ENCODE measurements around the gene ZNF664. TPM values are rescaled to one million over a fixed set of nuclear protein-coding genes. Genes with fewer than 3 reads are reported as not detected.

Gene ZNF664
- total RNA-seq, 2 donors from 2014 or later: 33.7 to 42.1 TPM

DNA sequence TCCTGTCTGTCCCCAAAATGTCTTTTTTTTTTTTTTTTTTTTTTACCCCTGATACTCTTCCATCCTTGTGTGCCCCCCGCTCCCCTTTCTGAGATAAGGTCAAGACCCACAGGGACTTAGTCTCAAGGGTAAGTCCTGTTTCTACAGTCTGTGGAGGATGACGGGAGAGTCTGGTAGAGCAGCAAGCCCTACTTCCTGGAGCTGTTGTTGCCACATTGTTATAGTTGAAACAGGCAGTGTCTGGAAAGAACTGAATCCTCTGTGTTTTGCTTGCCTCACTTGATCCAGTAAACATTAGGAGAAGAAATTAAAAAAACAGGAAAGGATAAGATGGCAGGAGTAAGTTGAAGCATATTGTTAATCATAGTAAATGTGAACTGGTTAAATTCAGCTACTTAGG lies 45.5 kb downstream of the ZNF664 start:
- no peaks in the 10 kb centered on the region for H3K27me3 Mint-ChIP-seq
- no peak overlapping the region for H3K27ac Mint-ChIP-seq
- no peaks in the 10 kb centered on the region for H3K9me3 ChIP-seq (ENCODE audit: control insufficient read depth, low read length, poor library complexity, severe bottlenecking)
- ATAC-seq: no peak
- no peaks in the 10 kb centered on the region for H3K36me3 Mint-ChIP-seq (ENCODE audit: low read depth)
- no peak for DNase-seq
- no peak overlapping the region for H3K4me3 Mint-ChIP-seq
- peaks cover 8% of the 10 kb centered on the region for H3K4me1 Mint-ChIP-seq

DNA sequence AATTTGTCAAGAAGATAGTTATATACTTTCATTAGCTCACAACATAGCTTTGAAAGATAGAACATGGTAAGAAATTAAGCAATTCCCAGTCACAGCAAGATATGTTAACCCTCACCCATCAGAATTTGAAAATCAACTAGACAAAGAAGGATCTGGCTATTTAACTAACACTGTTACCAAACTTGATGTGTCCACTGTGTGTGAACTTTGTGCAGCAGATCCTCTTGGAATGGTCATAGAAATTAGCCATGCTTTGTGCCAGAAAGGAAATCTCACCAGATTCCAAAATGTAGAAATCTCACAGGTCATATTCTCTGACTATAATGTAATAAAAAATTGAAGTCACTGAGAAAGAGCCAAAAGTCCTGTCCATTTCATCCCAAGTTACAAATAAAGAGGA lies 46.1 kb downstream of the ZNF664 start:
- H3K27ac Mint-ChIP-seq: no peak overlapping the region

DNA sequence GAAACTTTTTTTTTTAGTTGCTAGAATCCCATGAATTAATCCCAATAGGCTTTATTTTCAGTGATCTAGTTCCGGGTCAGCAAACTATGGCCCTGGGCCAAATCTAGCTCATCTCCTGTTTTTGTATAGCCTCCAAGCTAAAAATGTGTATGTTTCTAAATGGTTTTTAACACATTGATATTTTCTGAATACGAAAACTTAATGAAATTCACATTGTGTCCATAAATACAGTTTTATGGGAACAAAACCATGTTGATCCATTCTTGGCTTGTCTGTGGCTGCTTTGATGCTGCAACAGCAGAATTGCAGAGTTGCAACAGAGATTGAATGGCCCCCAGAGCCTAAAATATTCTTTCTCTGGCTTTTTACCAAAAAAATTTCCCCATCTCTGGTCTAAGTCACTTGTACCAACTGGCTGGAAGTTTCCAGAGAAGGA lies 47.5 kb downstream of the ZNF664 start:
- ATAC-seq (no peak), DNase-seq (no peak)
- Mint-ChIP-seq H3K36me3 (ENCODE audit: low read depth) (no peaks in the 10 kb centered on the region), H3K27me3 (no peaks in the 10 kb centered on the region), H3K4me1 (peaks cover 8% of the 10 kb centered on the region), H3K27ac (no peak overlapping the region), H3K4me3 (no peak overlapping the region)
- H3K9me3 ChIP-seq (ENCODE audit: control insufficient read depth, low read length, poor library complexity, severe bottlenecking): no peaks in the 10 kb centered on the region

More for the DNA sequence above, 46.1 kb downstream of the ZNF664 start:
- H3K27me3 Mint-ChIP-seq: no peaks in the 10 kb centered on the region
- peaks cover 8% of the 10 kb centered on the region for H3K4me1 Mint-ChIP-seq
- H3K4me3 Mint-ChIP-seq: no peak overlapping the region
- H3K36me3 Mint-ChIP-seq (ENCODE audit: low read depth): no peaks in the 10 kb centered on the region
- no peak for DNase-seq
- no peaks in the 10 kb centered on the region for H3K9me3 ChIP-seq (ENCODE audit: control insufficient read depth, low read length, poor library complexity, severe bottlenecking)
- ATAC-seq: no peak

DNA sequence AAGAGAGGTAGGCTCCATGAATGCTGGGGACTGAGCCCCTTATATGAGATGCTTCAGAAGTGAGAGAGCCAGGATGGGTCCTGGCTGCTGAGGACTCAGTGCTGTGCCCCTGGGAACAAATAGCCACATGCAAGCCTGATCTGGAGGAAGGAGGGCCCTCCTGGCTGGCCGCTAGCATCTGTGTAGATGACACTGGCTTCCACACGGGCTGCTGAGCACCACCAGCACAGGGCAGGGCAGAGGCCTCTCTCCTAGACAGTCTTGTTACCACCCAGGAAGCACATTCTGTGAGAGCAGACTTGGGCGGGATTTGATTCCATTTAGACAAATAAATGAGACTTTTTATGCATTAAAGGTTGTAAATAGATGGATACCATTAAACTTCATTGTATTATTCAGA lies 48.0 kb downstream of the ZNF664 start:
- Mint-ChIP-seq H3K4me1 (peaks cover 8% of the 10 kb centered on the region), H3K36me3 (ENCODE audit: low read depth) (no peaks in the 10 kb centered on the region), H3K27ac (no peak overlapping the region), H3K4me3 (no peak overlapping the region), H3K27me3 (no peaks in the 10 kb centered on the region)
- ATAC-seq (no peak), DNase-seq (no peak)
- no peaks in the 10 kb centered on the region for H3K9me3 ChIP-seq (ENCODE audit: control insufficient read depth, low read length, poor library complexity, severe bottlenecking)

DNA sequence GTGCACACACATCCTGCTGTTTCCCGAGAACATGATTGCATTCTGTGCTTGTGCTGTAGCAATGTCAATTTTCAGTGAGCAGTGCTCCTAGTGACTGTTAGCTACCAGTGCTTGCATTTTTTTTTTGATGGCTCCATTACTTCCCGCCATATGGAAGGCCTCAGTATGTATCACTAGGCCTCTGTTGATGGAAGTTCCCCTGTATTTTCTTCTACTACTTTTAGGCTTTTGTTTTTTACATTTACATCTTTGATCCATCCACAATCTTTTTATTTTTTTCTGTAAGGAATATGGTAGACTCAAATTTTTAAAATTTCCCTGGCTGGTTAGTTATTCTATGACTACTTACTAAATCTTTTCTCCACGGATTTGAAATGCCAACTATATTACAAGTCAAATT lies 49.1 kb downstream of the ZNF664 start:
- H3K4me1 Mint-ChIP-seq: no peaks in the 10 kb centered on the region
- DNase-seq: no peak
- no peak for ATAC-seq

DNA sequence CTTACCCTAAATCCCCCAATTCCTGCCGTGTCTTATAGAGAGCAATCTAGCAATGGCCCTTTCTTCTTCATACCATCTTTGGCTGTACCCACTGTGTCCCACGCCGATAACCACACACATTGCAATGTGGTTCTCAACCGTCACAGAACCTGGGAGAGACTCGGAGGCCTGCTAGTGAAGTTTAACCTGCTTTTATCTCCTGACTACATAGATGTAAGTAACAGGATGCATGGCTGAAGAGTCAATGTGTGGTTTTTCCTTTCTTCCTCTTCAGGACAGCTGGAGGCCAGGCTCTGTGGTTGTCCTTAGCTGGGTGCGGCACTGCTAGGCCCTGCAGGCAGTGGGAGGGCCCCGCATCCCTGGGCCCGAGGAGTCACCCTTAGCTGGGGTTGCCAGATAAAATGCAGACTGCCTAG lies 51.3 kb downstream of the ZNF664 start:
- ATAC-seq: no peak
- no peak for DNase-seq
- H3K27ac Mint-ChIP-seq: no peak overlapping the region
- H3K4me1 Mint-ChIP-seq: peaks cover 3% of the 10 kb centered on the region
- no peak overlapping the region for H3K4me3 Mint-ChIP-seq
- H3K36me3 Mint-ChIP-seq (ENCODE audit: low read depth): peaks cover 4% of the 10 kb centered on the region
- H3K9me3 ChIP-seq (ENCODE audit: control insufficient read depth, low read length, poor library complexity, severe bottlenecking): no peaks in the 10 kb centered on the region
- no peaks in the 10 kb centered on the region for H3K27me3 Mint-ChIP-seq

More for the DNA sequence above, 49.1 kb downstream of the ZNF664 start:
- H3K27me3 Mint-ChIP-seq: no peaks in the 10 kb centered on the region
- H3K36me3 Mint-ChIP-seq (ENCODE audit: low read depth): no peaks in the 10 kb centered on the region
- H3K27ac Mint-ChIP-seq: no peak overlapping the region
- H3K4me3 Mint-ChIP-seq: no peak overlapping the region
- no peaks in the 10 kb centered on the region for H3K9me3 ChIP-seq (ENCODE audit: control insufficient read depth, low read length, poor library complexity, severe bottlenecking)

DNA sequence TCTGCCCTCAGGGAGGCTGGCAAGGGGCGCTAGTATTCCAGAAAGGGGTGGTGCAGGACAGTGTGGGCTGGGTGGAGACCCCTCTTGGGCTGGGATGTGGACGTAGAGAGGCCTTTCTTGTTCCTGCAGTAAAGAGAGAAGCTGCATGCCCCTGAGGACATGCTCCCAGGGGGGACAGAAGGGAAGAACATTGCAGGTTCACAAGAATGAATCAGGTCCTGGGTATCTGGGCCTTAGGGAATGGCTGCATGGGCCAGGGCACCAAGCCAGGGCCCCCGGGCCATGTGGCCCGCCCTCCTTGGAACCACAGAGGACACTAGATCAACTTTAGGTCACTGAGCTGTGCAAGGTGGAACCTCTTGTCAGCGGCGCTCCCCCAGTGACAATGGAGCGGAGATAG lies 51.8 kb downstream of the ZNF664 start:
- no peak overlapping the region for H3K27ac Mint-ChIP-seq
- no peaks in the 10 kb centered on the region for H3K27me3 Mint-ChIP-seq
- ATAC-seq (no peak), DNase-seq (no peak)
- peaks cover 4% of the 10 kb centered on the region for H3K36me3 Mint-ChIP-seq (ENCODE audit: low read depth)
- no peak overlapping the region for H3K4me3 Mint-ChIP-seq
- H3K9me3 ChIP-seq (ENCODE audit: control insufficient read depth, low read length, poor library complexity, severe bottlenecking): no peaks in the 10 kb centered on the region
- H3K4me1 Mint-ChIP-seq: peaks cover 3% of the 10 kb centered on the region

DNA sequence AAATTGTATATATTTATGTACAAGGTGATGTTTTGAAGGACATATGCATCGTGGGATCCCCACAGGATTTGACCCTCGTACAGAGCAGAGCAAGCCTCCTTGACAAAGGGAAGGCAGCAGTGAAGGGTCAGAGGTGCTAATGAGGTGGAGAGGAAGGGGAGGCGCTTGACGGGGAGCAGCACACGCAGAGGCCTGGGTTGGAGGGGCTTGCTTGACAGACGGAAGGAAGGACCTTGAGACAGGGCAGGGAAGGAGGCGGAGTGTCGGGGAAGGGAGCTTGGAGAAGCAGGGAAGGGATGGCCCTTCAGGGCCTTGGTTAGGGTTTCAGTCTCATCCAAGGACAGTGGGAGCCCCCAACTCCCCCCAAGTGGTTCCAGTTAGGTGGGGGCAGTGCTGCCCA lies 52.6 kb downstream of the ZNF664 start:
- H3K9me3 ChIP-seq (ENCODE audit: control insufficient read depth, low read length, poor library complexity, severe bottlenecking): no peaks in the 10 kb centered on the region
- no peak for ATAC-seq
- H3K4me1 Mint-ChIP-seq: peaks cover 3% of the 10 kb centered on the region
- H3K4me3 Mint-ChIP-seq: no peak overlapping the region
- H3K36me3 Mint-ChIP-seq (ENCODE audit: low read depth): peaks cover 4% of the 10 kb centered on the region
- H3K27me3 Mint-ChIP-seq: no peaks in the 10 kb centered on the region
- no peak overlapping the region for H3K27ac Mint-ChIP-seq
- DNase-seq: no peak

DNA sequence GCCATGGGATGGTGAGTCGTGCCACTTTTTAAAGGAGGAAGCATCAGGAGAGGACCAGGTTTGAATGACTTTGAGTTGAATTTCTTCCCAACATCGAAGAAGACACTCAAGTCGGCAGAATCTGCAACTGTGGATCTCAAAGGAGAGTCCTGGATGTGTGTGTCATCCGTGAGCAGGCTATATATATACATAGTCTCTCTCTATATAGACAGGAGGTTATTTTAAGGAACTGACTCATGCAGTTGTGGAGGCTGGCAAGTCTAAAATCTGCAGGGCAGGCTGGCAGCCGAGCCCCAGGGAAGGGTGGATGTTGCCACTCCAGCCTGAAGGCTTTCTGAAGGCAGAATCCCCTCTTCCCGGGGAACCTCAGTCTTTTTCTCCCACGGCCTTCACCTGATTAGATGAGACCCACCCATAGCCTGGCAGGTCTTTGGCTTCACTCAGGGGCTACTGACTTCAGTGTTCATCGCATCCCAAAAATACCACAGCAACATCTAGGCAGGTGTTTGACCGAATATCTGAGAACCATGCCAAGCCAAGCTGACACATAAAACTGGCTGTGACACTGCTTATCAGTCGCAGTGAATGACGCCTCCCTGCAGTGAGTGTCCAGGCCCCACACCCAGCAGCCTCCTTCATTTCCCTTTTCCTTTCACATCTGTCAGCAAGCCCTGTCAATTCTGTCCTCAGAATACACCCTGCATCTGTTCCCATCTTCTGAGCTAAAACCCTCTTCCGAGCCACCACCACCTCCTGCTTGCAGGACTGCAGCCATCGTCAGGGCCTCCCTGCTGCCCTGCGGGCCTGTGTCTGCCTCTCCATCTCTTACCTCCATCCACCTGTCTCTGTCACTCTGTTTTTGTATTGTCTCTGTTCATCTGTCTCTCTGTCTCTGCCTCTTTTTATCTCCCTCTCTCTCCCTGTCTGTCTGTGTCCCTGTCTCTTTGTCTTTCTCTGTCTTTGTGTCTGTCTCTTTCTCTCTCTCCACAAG lies 54.0 kb downstream of the ZNF664 start:
- H3K36me3 Mint-ChIP-seq (ENCODE audit: low read depth): peaks cover 4% of the 10 kb centered on the region
- DNase-seq: no peak
- no peak overlapping the region for H3K4me3 Mint-ChIP-seq
- H3K4me1 Mint-ChIP-seq: peaks cover 3% of the 10 kb centered on the region
- H3K27ac Mint-ChIP-seq: no peak overlapping the region
- no peaks in the 10 kb centered on the region for H3K27me3 Mint-ChIP-seq
- no peak for ATAC-seq
- no peaks in the 10 kb centered on the region for H3K9me3 ChIP-seq (ENCODE audit: control insufficient read depth, low read length, poor library complexity, severe bottlenecking)

DNA sequence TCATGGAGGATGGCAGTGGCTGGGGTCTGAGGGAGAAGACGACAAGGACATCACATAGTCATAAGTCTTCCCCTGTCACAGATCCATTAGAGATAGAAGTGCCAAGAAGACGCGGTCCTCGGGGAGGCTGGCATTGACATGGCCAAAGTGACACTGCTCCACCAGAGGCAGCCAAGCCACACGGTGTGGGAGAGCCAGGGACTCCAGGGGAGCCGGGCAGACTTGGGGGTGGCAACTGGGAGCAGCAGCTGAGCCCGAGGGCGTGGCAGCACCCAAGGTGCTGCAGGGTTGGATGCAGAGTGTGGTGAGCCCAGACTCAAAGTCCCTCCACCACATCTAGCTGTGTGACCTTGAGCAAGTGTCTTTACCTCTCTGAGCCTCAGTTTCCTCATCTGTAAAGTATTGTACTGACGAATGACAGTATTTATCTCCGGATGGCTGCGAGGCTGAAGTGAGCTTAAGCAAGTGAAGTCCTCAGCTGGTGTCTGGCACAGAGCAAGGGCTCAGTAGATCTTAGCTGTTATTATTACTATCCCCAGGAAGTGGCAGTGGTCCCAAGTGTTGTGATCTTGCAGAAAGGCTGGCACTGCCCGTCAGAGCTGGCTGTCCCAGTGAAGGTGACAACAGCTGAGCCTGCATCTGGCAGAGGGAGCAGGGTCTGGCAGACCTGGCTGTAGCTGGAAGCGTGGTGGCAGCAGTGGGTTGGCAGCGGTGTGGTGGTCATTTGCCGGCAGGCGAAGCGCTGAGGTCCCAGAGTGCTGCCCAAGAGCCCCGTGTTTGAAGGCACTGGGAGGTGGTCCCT lies 54.9 kb downstream of the ZNF664 start:
- no peak overlapping the region for H3K4me3 Mint-ChIP-seq
- DNase-seq (no peak), ATAC-seq (no peak)
- peaks cover 4% of the 10 kb centered on the region for H3K36me3 Mint-ChIP-seq (ENCODE audit: low read depth)
- peaks cover 3% of the 10 kb centered on the region for H3K4me1 Mint-ChIP-seq
- no peaks in the 10 kb centered on the region for H3K27me3 Mint-ChIP-seq
- H3K9me3 ChIP-seq (ENCODE audit: control insufficient read depth, low read length, poor library complexity, severe bottlenecking): no peaks in the 10 kb centered on the region
- no peak overlapping the region for H3K27ac Mint-ChIP-seq

DNA sequence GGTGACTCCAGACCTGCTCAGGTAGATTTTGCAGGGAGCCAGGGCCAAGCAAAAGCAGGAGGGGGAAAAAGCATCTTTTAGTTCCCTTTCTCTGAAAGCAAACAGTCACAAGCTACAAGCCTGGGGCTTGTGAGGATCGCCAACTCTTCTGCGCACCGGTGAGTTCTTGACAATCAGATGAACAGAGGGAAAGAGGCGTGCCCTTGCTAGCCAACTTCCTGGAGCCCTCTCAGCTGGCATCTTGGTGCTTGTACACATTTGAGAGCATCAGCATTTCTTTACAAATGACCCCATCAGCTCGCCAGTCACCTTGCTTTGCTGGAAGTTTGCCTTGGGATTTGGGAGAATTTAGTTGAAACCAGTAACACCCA lies 55.5 kb downstream of the ZNF664 start:
- ATAC-seq (no peak), DNase-seq (no peak)
- H3K36me3 Mint-ChIP-seq (ENCODE audit: low read depth): peaks cover 4% of the 10 kb centered on the region
- H3K27me3 Mint-ChIP-seq: no peaks in the 10 kb centered on the region
- no peak overlapping the region for H3K27ac Mint-ChIP-seq
- peaks cover 3% of the 10 kb centered on the region for H3K4me1 Mint-ChIP-seq
- no peaks in the 10 kb centered on the region for H3K9me3 ChIP-seq (ENCODE audit: control insufficient read depth, low read length, poor library complexity, severe bottlenecking)
- no peak overlapping the region for H3K4me3 Mint-ChIP-seq

DNA sequence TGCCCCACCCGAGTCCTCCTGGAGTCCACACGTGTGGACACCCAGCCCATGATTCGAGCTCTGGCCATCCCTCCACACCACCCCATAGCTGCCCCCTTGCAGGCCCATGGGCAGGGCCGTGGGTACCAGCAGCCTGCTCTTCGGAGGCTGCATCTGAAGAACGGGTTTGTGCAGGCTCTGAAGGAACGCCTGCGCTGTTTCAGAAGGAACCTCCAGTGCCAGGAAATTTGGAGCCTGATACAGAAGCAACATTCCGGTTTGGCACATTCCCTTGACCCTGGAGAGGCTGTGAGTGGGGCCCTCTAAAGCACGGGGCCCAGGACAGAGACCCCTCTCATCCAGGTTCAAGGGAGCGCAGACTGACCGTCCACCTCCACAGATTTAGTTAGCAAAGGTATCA lies 57.0 kb downstream of the ZNF664 start:
- Mint-ChIP-seq H3K27me3 (peaks cover 5% of the 10 kb centered on the region), H3K27ac (no peak overlapping the region), H3K4me1 (peaks cover 3% of the 10 kb centered on the region), H3K36me3 (ENCODE audit: low read depth) (peaks cover 4% of the 10 kb centered on the region), H3K4me3 (no peak overlapping the region)
- no peak for DNase-seq
- H3K9me3 ChIP-seq (ENCODE audit: control insufficient read depth, low read length, poor library complexity, severe bottlenecking): no peaks in the 10 kb centered on the region
- no peak for ATAC-seq

DNA sequence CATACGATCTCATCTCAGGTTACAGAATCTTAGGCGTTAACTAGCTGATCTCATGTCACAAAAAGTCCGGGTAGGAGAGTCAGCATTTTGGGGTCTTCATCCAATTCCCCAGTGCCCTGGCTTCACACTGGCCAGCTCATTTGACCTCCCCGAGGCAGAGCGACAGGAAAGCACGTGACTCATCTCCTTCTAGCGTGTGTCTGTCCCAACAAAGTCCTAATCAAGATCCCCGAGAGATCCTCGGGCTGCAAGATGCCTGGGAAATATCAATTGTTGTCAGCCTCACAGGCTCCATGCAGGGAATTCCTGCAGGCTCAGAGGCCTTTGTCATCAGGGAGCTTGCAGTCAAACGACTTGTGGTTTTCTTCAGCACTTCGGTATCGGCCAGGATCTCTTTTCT lies 57.5 kb downstream of the ZNF664 start:
- no peaks in the 10 kb centered on the region for H3K9me3 ChIP-seq (ENCODE audit: control insufficient read depth, low read length, poor library complexity, severe bottlenecking)
- Mint-ChIP-seq H3K27me3 (peaks cover 5% of the 10 kb centered on the region), H3K4me3 (no peak overlapping the region), H3K36me3 (ENCODE audit: low read depth) (peaks cover 4% of the 10 kb centered on the region), H3K4me1 (peaks cover 3% of the 10 kb centered on the region), H3K27ac (no peak overlapping the region)
- DNase-seq: no peak
- ATAC-seq: no peak

All from T-helper 17 cell (primary cell).